ENCODE results near the gene GBX2. TPM values are rescaled to one million over a fixed set of nuclear protein-coding genes. Genes with fewer than 3 reads are reported as not detected.

Gene GBX2
- total and polyA plus RNA-seq, 10 of the 15 experiments (the other 5 are each of a cell fraction or from before 2014, with no cell fraction given), result not detected

DNA sequence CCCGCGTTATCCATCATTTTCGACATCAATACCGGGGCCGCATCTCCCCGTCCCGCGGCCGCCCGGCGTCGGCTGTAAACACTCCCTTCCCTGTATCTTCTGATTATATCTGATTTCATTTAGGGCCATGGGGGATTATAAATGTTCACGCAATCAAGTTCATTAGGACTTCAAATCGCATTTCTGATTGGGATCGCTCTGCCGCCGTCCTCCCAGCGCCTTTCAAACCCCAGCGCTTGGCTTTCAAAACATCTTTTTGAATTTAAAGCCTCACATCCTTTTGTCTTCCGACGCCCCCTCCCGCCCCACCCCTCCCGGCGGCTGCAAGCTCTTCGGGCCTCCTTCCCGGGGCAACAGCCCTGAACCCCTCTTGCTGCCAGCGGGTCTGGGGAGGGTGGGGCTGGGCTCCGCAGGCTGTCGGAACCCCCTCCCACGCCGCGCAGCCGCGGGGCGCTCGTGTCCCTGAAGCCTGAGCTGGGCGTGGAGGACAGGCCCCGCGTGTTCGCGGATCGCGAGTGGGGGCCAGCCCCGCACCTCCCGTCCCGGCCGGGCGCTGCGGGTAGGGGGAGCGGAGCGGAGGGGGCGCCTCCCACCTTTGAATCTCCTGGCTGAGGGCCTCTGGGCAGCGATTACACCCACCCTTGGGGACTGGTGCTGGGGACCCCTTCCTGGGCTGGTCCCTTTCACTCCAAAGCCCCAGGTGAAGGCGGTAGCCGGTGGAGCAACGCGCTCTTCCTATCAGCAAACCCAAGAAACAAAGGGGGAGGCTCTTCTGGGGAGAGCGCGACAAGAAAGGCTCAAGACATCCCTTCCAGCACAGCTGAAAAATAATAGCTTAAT, 11.3 kb upstream of the GBX2 start:
- intact Hi-C loops (cut with micrococcal nuclease; ENCODE audit: unreplicated experiment) (loop anchor here (2.0 kb wide), 1 partner anchor 413 kb away; no protein-coding TSS in a partner anchor), in situ Hi-C loops (cut with MboI) (loop anchor here (5.0 kb wide), 1 partner anchor 407 kb away; no protein-coding TSS in a partner anchor)
- Histone ChIP-seq H3K79me2 (ENCODE audit: control insufficient read depth, insufficient read depth, low read length) (no peaks in the 10 kb centered on the region), H3K9ac (ENCODE audit: control insufficient read depth, insufficient read depth, low read length) (no peak overlapping the region), H3K4me3 (no peak overlapping the region), H3K27ac (ENCODE audit: control insufficient read depth, insufficient read depth) (no peak overlapping the region), H3K4me1 (ENCODE audit: control insufficient read depth, insufficient read depth, low read length) (no peaks in the 10 kb centered on the region), H3K36me3 (ENCODE audit: control insufficient read depth in 2 of 2, insufficient read depth in 2 of 2, low read length in 1 of 2) (no peaks in the 10 kb centered on the region), H3K27me3 (replicated peaks in 1 of 2; ENCODE audit: control insufficient read depth in 2 of 2, insufficient read depth in 2 of 2, low read length in 1 of 2) (peaks cover 0 to 4% of the 10 kb centered on the region in 2 experiments; a peak in 3 of 4 replicates), H3K9me3 (replicated peaks; ENCODE audit: control insufficient read depth, insufficient read depth, low read length) (no peaks in the 10 kb centered on the region), H3K4me2 (ENCODE audit: control insufficient read depth, insufficient read depth) (no peak overlapping the region), H2AFZ (ENCODE audit: control insufficient read depth, low read depth, low read length) (no peak overlapping the region), H4K20me1 (ENCODE audit: control insufficient read depth, insufficient read depth) (no peaks in the 10 kb centered on the region)
- no peak for TF ChIP-seq BRCA1 (IDR thresholded peaks at IDR 0.05; ENCODE audit: low read depth, low read length)
- TF ChIP-seq CHD1 (IDR thresholded peaks at IDR 0.05; ENCODE audit: low read depth, low read length), result no peak
- no peak for TF ChIP-seq GABPA (IDR thresholded peaks at IDR 0.05; ENCODE audit: low read depth)
- no peak for TF ChIP-seq CBFB (IDR thresholded peaks at IDR 0.05; ENCODE audit: low read depth)
- TF ChIP-seq NR2C1 (IDR thresholded peaks at IDR 0.05), result no peak
- TF ChIP-seq NRF1 (conservative IDR thresholded peaks at IDR 0.05; ENCODE audit: low read depth, low read length), result no peak
- TF ChIP-seq CBX5 (IDR thresholded peaks at IDR 0.05; ENCODE audit: low read depth), result no peak
- TF ChIP-seq HDAC2 (IDR thresholded peaks at IDR 0.05), result no peak
- TF ChIP-seq HCFC1 (IDR thresholded peaks at IDR 0.05; ENCODE audit: low read length), result no peak
- no TSS peak for BruUV-seq (replicated peaks)
- ChIA-PET SMC1A (ENCODE audit: uncharacterized antibody, unreplicated experiment) (interaction anchor here (1.9 to 2.5 kb wide), 2 partner anchors 399 to 413 kb away, joined by 6 to 28 read pairs; no protein-coding TSS in a partner anchor), RAD21 (ENCODE audit: unreplicated experiment) (interaction anchor here (1.9 to 4.3 kb wide), 2 partner anchors 400 to 413 kb away, joined by 9 to 26 read pairs; no protein-coding TSS in a partner anchor), CTCF (interaction anchor here (1.1 to 6.0 kb wide), 3 partner anchors 398 to 413 kb away, joined by 5 to 84 read pairs (median 27); no protein-coding TSS in a partner anchor), POLR2A (no interaction called here)
- ATAC-seq (no peak), DNase-seq (ENCODE audit: low read depth, low spot score) (no peak), FAIRE-seq (no peak)
- 59% methylated on average over 49 of the region's 59 CpGs for WGBS (ENCODE audit: insufficient coverage, insufficient replicate concordance, low lambda C conversion rate, missing lambda C conversion rate)

Data from GM12878 (cell line).